Transverse colon (tissue), 3 donors: ENCODE measurements around the gene ROMO1.

Experiments
- CTCF ChIP-seq, 5 experiments: fragments of 200-600 bp in 3 of 5; fragments of 450-650 bp in 2 of 5; sonication (generic) in 3 of 5; IDR thresholded peaks; 1 replicate in 2 of 5; 2 replicates in 3 of 5; pipeline ENCODE4 v1.5.1; 2016 to 2017; ENCODE audit warnings: antibody characterized with exemption in 5 of 5, inconsistent platforms in 3 of 5, mild to moderate bottlenecking in 2 of 5, moderate library complexity in 1 of 5
- EP300 ChIP-seq: sonication (generic); formaldehyde crosslinking; IDR thresholded peaks from one replicate; pipeline ENCODE4 v1.6.1; 2017; ENCODE audit warnings: antibody characterized with exemption, low read depth

GRCh38 chr20:35724321-35725230 lies 25.4 kb downstream of the ROMO1 start:
- TF ChIP-seq CTCF (IDR thresholded peaks at IDR 0.05) = no peak
- no peak for TF ChIP-seq EP300
